ENCODE results near the gene B4GALNT3. TPM values are rescaled to one million over a fixed set of nuclear protein-coding genes. Genes with fewer than 3 reads are reported as not detected.
A peak's percentile ranks its signal among the peaks of the same experiment; 100 is the strongest.

B4GALNT3 gene
- total and polyA plus RNA-seq, 2 of the 13 experiments (the other 11 are each of a cell fraction or from before 2014, with no cell fraction given), result 3.2 to 4.4 TPM

GRCh38 chr12:457676-458075 is 2.1 kb upstream of the B4GALNT3 start (continued):
- TF ChIP-seq MXI1 (IDR thresholded peaks at IDR 0.05; ENCODE audit: borderline replicate concordance, low read depth, low read length) (no peak), MLLT10 (CRISPR knock-in tag; IDR thresholded peaks at IDR 0.05) (no peak), REXO4 (CRISPR knock-in tag; IDR thresholded peaks at IDR 0.05; ENCODE audit: borderline replicate concordance) (no peak), ZNF484 (CRISPR knock-in tag; IDR thresholded peaks at IDR 0.05; ENCODE audit: borderline replicate concordance, low read depth) (no peak)

DNA sequence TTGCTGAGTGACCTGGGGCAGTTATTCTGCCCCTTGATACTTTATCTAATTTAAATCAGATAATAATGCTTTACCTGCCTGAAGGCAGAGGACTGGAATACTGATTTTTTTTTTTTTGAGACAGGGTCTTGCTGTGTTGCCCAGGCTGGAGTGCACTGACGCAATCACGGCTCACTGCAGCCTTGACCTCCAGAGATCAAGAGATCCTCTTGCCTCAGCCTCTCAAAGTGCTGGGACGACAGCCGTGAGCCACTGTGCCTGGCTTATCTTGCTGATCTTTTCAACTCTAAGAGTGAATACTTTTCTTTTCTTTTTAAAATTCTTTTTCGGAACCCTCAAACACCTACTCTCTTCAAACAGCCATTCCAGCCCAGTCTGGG is 699 bp upstream of the B4GALNT3 start:
- DNase-seq (ENCODE audit: low spot score) (no peak), FAIRE-seq (no peak), ATAC-seq (no peak)
- Histone ChIP-seq H3K4me1 (ENCODE audit: insufficient read depth, low read length) (peaks cover 27% of the 10 kb centered on the region), H3K4me3 (replicated peaks in 1 of 3; ENCODE audit: insufficient read depth in 1 of 3, low read depth in 2 of 3, low read length in 3 of 3) (peak overlapping the region in 2 of 3 experiments; percentile 14 to 71; a peak in 2 of 6 replicates), H3K9ac (ENCODE audit: insufficient read depth, low read depth, low read length) (no peak overlapping the region), H3K27me3 (ENCODE audit: control insufficient read depth in 1 of 2, insufficient read depth in 2 of 2, low read length in 2 of 2) (peaks cover 4 to 38% of the 10 kb centered on the region in 2 experiments; a peak in 4 of 5 replicates), H3K79me2 (ENCODE audit: insufficient read depth, low read length) (no peaks in the 10 kb centered on the region), H3K36me3 (replicated peaks in 1 of 2; ENCODE audit: control insufficient read depth in 1 of 2, insufficient read depth in 2 of 2, low read length in 2 of 2) (no peaks in the 10 kb centered on the region), H2AFZ (ENCODE audit: low read length) (no peak overlapping the region), H3K9me3 (ENCODE audit: low read length) (no peaks in the 10 kb centered on the region), H3K27ac (ENCODE audit: extremely low read length, insufficient read depth, low read length) (no peak overlapping the region), H3K4me2 (ENCODE audit: low read depth, low read length) (peak overlapping the region; percentile 78), H4K20me1 (ENCODE audit: insufficient read depth, low read length) (no peaks in the 10 kb centered on the region)
- intact Hi-C loops (cut with micrococcal nuclease; ENCODE audit: unreplicated experiment), result no loop called here
- no TSS peak for BruUV-seq (replicated peaks)
- 29% methylated on average over 5 of the region's 5 CpGs for WGBS (ENCODE audit: low lambda C conversion rate)
- ChIA-PET CTCF (ENCODE audit: low intra/inter-chr PET ratio, low total read pairs) (interaction anchor here (1.3 to 11.2 kb wide), 2 partner anchors 10 to 88 kb away, joined by 3 to 227 read pairs; no protein-coding TSS in a partner anchor), POLR2A (no interaction called here)
- in situ Hi-C loops (cut with HindIII; ENCODE audit: extremely low pct_ligation_motif_present, low pct_unique_long_range_greater_than_20kb), result loop anchor here (5.0 kb wide), 1 partner anchor 83 kb away; no protein-coding TSS in a partner anchor
- TF ChIP-seq POLR2AphosphoS2 (IDR thresholded peaks at IDR 0.05; ENCODE audit: low read depth, low read length) (no peak), ZBED4 (CRISPR knock-in tag; IDR thresholded peaks at IDR 0.05; ENCODE audit: borderline replicate concordance) (no peak), NFRKB (IDR thresholded peaks at IDR 0.05) (no peak), ATF4 (CRISPR knock-in tag; IDR thresholded peaks at IDR 0.05) (peak in 1 of 2 experiments; percentile 48; a peak in 1 of 4 replicates), ZNF674 (CRISPR knock-in tag; IDR thresholded peaks at IDR 0.05; ENCODE audit: low read depth) (no peak)
- TF ChIP-seq, protein P1, sequence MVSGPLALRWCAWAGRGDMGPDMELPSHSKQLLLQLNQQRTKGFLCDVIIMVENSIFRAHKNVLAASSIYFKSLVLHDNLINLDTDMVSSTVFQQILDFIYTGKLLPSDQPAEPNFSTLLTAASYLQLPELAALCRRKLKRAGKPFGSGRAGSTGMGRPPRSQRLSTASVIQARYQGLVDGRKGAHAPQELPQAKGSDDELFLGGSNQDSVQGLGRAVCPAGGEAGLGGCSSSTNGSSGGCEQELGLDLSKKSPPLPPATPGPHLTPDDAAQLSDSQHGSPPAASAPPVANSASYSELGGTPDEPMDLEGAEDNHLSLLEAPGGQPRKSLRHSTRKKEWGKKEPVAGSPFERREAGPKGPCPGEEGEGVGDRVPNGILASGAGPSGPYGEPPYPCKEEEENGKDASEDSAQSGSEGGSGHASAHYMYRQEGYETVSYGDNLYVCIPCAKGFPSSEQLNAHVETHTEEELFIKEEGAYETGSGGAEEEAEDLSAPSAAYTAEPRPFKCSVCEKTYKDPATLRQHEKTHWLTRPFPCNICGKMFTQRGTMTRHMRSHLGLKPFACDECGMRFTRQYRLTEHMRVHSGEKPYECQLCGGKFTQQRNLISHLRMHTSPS (CRISPR knock-in tag; IDR thresholded peaks at IDR 0.05; ENCODE audit: low read depth), result no peak
- TF ChIP-seq, protein P2, sequence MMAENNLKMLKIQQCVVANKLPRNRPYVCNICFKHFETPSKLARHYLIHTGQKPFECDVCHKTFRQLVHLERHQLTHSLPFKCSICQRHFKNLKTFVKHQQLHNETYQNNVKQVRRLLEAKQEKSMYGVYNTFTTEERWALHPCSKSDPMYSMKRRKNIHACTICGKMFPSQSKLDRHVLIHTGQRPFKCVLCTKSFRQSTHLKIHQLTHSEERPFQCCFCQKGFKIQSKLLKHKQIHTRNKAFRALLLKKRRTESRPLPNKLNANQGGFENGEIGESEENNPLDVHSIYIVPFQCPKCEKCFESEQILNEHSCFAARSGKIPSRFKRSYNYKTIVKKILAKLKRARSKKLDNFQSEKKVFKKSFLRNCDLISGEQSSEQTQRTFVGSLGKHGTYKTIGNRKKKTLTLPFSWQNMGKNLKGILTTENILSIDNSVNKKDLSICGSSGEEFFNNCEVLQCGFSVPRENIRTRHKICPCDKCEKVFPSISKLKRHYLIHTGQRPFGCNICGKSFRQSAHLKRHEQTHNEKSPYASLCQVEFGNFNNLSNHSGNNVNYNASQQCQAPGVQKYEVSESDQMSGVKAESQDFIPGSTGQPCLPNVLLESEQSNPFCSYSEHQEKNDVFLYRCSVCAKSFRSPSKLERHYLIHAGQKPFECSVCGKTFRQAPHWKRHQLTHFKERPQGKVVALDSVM (CRISPR knock-in tag; IDR thresholded peaks at IDR 0.05), result peak; percentile 90
